ENCODE data around the gene NLK.
A peak's percentile ranks its signal among the peaks of the same experiment; 100 is the strongest.

NLK gene

GRCh38 chr17:28038802-28039201 lies 3.7 kb upstream of the NLK start:
- Histone ChIP-seq H3F3A (ENCODE audit: insufficient read depth) (peaks cover 5% of the 10 kb centered on the region; the same call in 1 of the 2 replicates), H2AFZ (ENCODE audit: low read depth, low read length, severe bottlenecking) (no peak overlapping the region), H3K4me2 (ENCODE audit: low read depth, low read length, poor library complexity, severe bottlenecking) (no peak overlapping the region), H3K27me3 (ENCODE audit: low read length) (no peaks in the 10 kb centered on the region), H4K20me1 (ENCODE audit: low read depth, low read length) (no peaks in the 10 kb centered on the region), H3K36me3 (ENCODE audit: low read length) (peaks cover 2% of the 10 kb centered on the region; the same call in 1 of the 2 replicates), H3K9ac (ENCODE audit: low read length) (no peak overlapping the region), H3K79me2 (ENCODE audit: insufficient read depth, low read length) (peaks cover 11% of the 10 kb centered on the region), H3K27ac (ENCODE audit: low read depth, low read length) (no peak overlapping the region), H3K9me3 (ENCODE audit: insufficient read depth, low read length) (no peaks in the 10 kb centered on the region), H3K4me3 (ENCODE audit: insufficient read depth, low read length, poor library complexity, severe bottlenecking) (no peak overlapping the region), H3K9me2 (replicated peaks; ENCODE audit: insufficient read depth, low read length) (no peaks in the 10 kb centered on the region)
- TF ChIP-seq CTCF (IDR thresholded peaks at IDR 0.05; ENCODE audit: insufficient read depth, low read length, poor library complexity, severe bottlenecking), result no peak
- TF ChIP-seq EZH2phosphoT487 (conservative IDR thresholded peaks at IDR 0.05; ENCODE audit: low read length), result no peak

GRCh38 chr17:28039251-28039650 lies 3.2 kb upstream of the NLK start:
- Histone ChIP-seq H3K4me2 (ENCODE audit: low read depth, low read length, poor library complexity, severe bottlenecking) (no peak overlapping the region), H3K27ac (ENCODE audit: low read depth, low read length) (no peak overlapping the region), H3K79me2 (ENCODE audit: insufficient read depth, low read length) (peaks cover 15% of the 10 kb centered on the region), H3K36me3 (ENCODE audit: low read length) (peaks cover 7% of the 10 kb centered on the region; the same call in 1 of the 2 replicates), H3K27me3 (ENCODE audit: low read length) (no peaks in the 10 kb centered on the region), H2AFZ (ENCODE audit: low read depth, low read length, severe bottlenecking) (no peak overlapping the region), H3K4me3 (ENCODE audit: insufficient read depth, low read length, poor library complexity, severe bottlenecking) (no peak overlapping the region), H4K20me1 (ENCODE audit: low read depth, low read length) (no peaks in the 10 kb centered on the region), H3K9me3 (ENCODE audit: insufficient read depth, low read length) (no peaks in the 10 kb centered on the region), H3F3A (ENCODE audit: insufficient read depth) (peaks cover 5% of the 10 kb centered on the region; the same call in 1 of the 2 replicates), H3K9ac (ENCODE audit: low read length) (no peak overlapping the region), H3K9me2 (replicated peaks; ENCODE audit: insufficient read depth, low read length) (no peaks in the 10 kb centered on the region)
- no peak for TF ChIP-seq EZH2phosphoT487 (conservative IDR thresholded peaks at IDR 0.05; ENCODE audit: low read length)

- Histone ChIP-seq H3K4me2 (ENCODE audit: low read depth, low read length, poor library complexity, severe bottlenecking) (peak overlapping the region; percentile 59), H3K4me3 (ENCODE audit: insufficient read depth, low read length, poor library complexity, severe bottlenecking) (peak overlapping the region; percentile 48), H3K9me2 (replicated peaks; ENCODE audit: insufficient read depth, low read length) (no peaks in the 10 kb centered on the region), H3K9me3 (ENCODE audit: insufficient read depth, low read length) (no peaks in the 10 kb centered on the region), H3K27me3 (ENCODE audit: low read length) (no peaks in the 10 kb centered on the region), H3F3A (ENCODE audit: insufficient read depth) (peaks cover 5% of the 10 kb centered on the region; the same call in 1 of the 2 replicates), H3K9ac (ENCODE audit: low read length) (no peak overlapping the region), H3K36me3 (ENCODE audit: low read length) (peaks cover 8% of the 10 kb centered on the region; the same call in 1 of the 2 replicates), H3K79me2 (ENCODE audit: insufficient read depth, low read length) (peaks cover 26% of the 10 kb centered on the region), H2AFZ (ENCODE audit: low read depth, low read length, severe bottlenecking) (peak overlapping the region; percentile 92), H4K20me1 (ENCODE audit: low read depth, low read length) (no peaks in the 10 kb centered on the region), H3K27ac (ENCODE audit: low read depth, low read length) (no peak overlapping the region)
- TF ChIP-seq EZH2phosphoT487 (conservative IDR thresholded peaks at IDR 0.05; ENCODE audit: low read length) (no peak), CTCF (IDR thresholded peaks at IDR 0.05; ENCODE audit: insufficient read depth, low read length, poor library complexity, severe bottlenecking) (no peak)
Observed at GRCh38 chr17:28040406-28040805, 2.1 kb upstream of the NLK start.

GRCh38 chr17:28041068-28041843 lies 1.2 kb upstream of the NLK start:
- peak overlapping the region; percentile 59 for H3K4me2 ChIP-seq (ENCODE audit: low read depth, low read length, poor library complexity, severe bottlenecking)
- H4K20me1 ChIP-seq (ENCODE audit: low read depth, low read length), result no peaks in the 10 kb centered on the region; the same call in 1 of the 2 replicates
- H3K36me3 ChIP-seq (ENCODE audit: low read length), result peaks cover 8% of the 10 kb centered on the region; the same call in 1 of the 2 replicates
- H3K9ac ChIP-seq (ENCODE audit: low read length), result peak overlapping the region; percentile 74
- H3F3A ChIP-seq (ENCODE audit: insufficient read depth), result peaks cover 5% of the 10 kb centered on the region; the same call in 1 of the 2 replicates
- TF ChIP-seq CTCF (IDR thresholded peaks at IDR 0.05; ENCODE audit: insufficient read depth, low read length, poor library complexity, severe bottlenecking), result no peak
- no peak for TF ChIP-seq EZH2phosphoT487 (conservative IDR thresholded peaks at IDR 0.05; ENCODE audit: low read length)
- no peaks in the 10 kb centered on the region for H3K9me3 ChIP-seq (ENCODE audit: insufficient read depth, low read length)
- no peaks in the 10 kb centered on the region for H3K27me3 ChIP-seq (ENCODE audit: low read length)
- H3K79me2 ChIP-seq (ENCODE audit: insufficient read depth, low read length), result peaks cover 35% of the 10 kb centered on the region
- H3K4me3 ChIP-seq (ENCODE audit: insufficient read depth, low read length, poor library complexity, severe bottlenecking), result peak overlapping the region; percentile 95
- H3K9me2 ChIP-seq (replicated peaks; ENCODE audit: insufficient read depth, low read length), result no peaks in the 10 kb centered on the region
- peak overlapping the region; percentile 92 for H2AFZ ChIP-seq (ENCODE audit: low read depth, low read length, severe bottlenecking)
- H3K27ac ChIP-seq (ENCODE audit: low read depth, low read length), result peak overlapping the region; percentile 74

Measured in SU-DHL-6 (cell line).